K562 (cell line): ENCODE results near the gene TMIGD1. TPM values are rescaled to one million over a fixed set of nuclear protein-coding genes. Genes with fewer than 3 reads are reported as not detected.

Experiments
- ATAC-seq: fragments of 200-7000 bp; cut with Tn5 transposase; 3 replicates; pipeline ENCODE4 v1.9.1; 2020; ENCODE audit warnings: moderate library complexity
- BruUV-seq: library from RNA; stranded (reverse); fragments of 400-500 nt; replicated peaks from 2 replicates; lab custom pipeline; 2021; lab: Mats Ljungman, UMichigan
- CTCF ChIA-PET: fragments of 300-600 bp; formaldehyde crosslinking; extraction: SDS; loops from one replicate; lab custom pipeline; 2021; ENCODE audit warnings: low intra/inter-chr PET ratio; lab: Yijun Ruan, JAX
- POLR2A ChIA-PET: fragments of 300-600, 350-650 bp; sonication (Branson Sonifier 250); formaldehyde crosslinking; extraction: SDS; loops from one replicate; lab custom pipeline; 2021; ENCODE audit warnings: antibody characterized with exemption, inconsistent platforms; lab: Yijun Ruan, JAX
- DNase-seq, 4 experiments: peaks; one replicate each; pipeline versions ENCODE4 v3.0.0 to v3.0.0-alpha.2; 2011 to 2018; ENCODE audit warnings: low spot score in 3 of 4, mixed read lengths in 3 of 4; ENCODE audit errors: extremely low read depth in 1 of 4
- FAIRE-seq: peaks from 2 replicates; lab custom pipeline; 2011; peaks lifted over from hg19 to GRCh38; lab: Jason Lieb, UNC
- H2AFZ ChIP-seq: 2 replicates; pipeline ENCODE4 v1.6.0; 2011; ENCODE audit warnings: low read depth, low read length, control low read depth, inconsistent platforms
- H3K27ac ChIP-seq: fragments of 200-600 bp; 3 replicates; pipeline ENCODE4 v1.8.0; 2011; ENCODE audit warnings: low read depth, mild to moderate bottlenecking, control low read depth, inconsistent platforms, low read length, moderate library complexity, mixed read lengths; ENCODE audit errors: extremely low read depth
- H3K27me3 ChIP-seq, 2 experiments: fragments of 300-600 bp in 1 of 2; 2 replicates in 1 of 2; 3 replicates in 1 of 2; pipeline versions ENCODE4 v1.6.0 to v1.8.0; 2011; ENCODE audit warnings: inconsistent platforms in 2 of 2, low read length in 2 of 2, mild to moderate bottlenecking in 1 of 2, mixed read lengths in 1 of 2, moderate library complexity in 1 of 2; ENCODE audit not compliant: control insufficient read depth in 2 of 2, insufficient read depth in 2 of 2
- H3K36me3 ChIP-seq: fragments of 300-600 bp; 3 replicates; pipeline ENCODE4 v1.8.0; 2011; ENCODE audit warnings: mild to moderate bottlenecking, low read length, inconsistent platforms; ENCODE audit not compliant: control insufficient read depth, insufficient read depth
- H3K4me1 ChIP-seq, 2 experiments: fragments of 200-600 bp in 1 of 2; replicated peaks in 1 of 2; 2 replicates in 1 of 2; 3 replicates in 1 of 2; pipeline versions ENCODE4 v1.5.1 to v1.8.0; 2011; ENCODE audit warnings: inconsistent platforms in 2 of 2, low read length in 2 of 2, mild to moderate bottlenecking in 1 of 2, mixed read lengths in 1 of 2, moderate library complexity in 1 of 2; ENCODE audit not compliant: control insufficient read depth in 2 of 2, insufficient read depth in 2 of 2
- H3K4me2 ChIP-seq: 2 replicates; pipeline ENCODE4 v1.6.1; 2011; ENCODE audit warnings: low read length, control low read depth, inconsistent platforms, mixed read lengths; ENCODE audit not compliant: insufficient read depth
- H3K4me3 ChIP-seq: fragments of 200-600 bp; sonication (generic), shearing (Covaris generic); 2 replicates; pipeline ENCODE4 v1.5.1; 2016; ENCODE audit warnings: control low read depth, inconsistent platforms
- H3K79me2 ChIP-seq: fragments of 200-600 bp; 3 replicates; pipeline ENCODE4 v1.8.0; 2011; ENCODE audit warnings: low read length, inconsistent platforms; ENCODE audit not compliant: control insufficient read depth, insufficient read depth
- H3K9ac ChIP-seq, 2 experiments: 2 replicates each; pipeline versions ENCODE4 v1.6.0 to v1.6.1; 2011; ENCODE audit warnings: low read depth in 2 of 2, low read length in 2 of 2, control low read depth in 1 of 2, inconsistent platforms in 1 of 2, mild to moderate bottlenecking in 1 of 2, mixed read lengths in 1 of 2; ENCODE audit not compliant: insufficient read depth in 1 of 2
- H3K9me1 ChIP-seq: one replicate; pipeline ENCODE4 v1.6.0; 2011; ENCODE audit warnings: inconsistent platforms, mild to moderate bottlenecking, low read length, moderate library complexity; ENCODE audit not compliant: control insufficient read depth, insufficient read depth
- H3K9me3 ChIP-seq: replicated peaks from 2 replicates; pipeline ENCODE4 v1.5.1; 2011; ENCODE audit warnings: low read depth, low read length, inconsistent platforms; ENCODE audit not compliant: control insufficient read depth, insufficient read depth
- H4K20me1 ChIP-seq: replicated peaks from 2 replicates; pipeline ENCODE4 v1.6.1; 2011; ENCODE audit warnings: low read length, inconsistent platforms, mixed read lengths; ENCODE audit not compliant: control insufficient read depth, insufficient read depth
- CCAR2 ChIP-seq: fragments of 200-400 bp; formaldehyde crosslinking; IDR thresholded peaks from 2 replicates; pipeline ENCODE4 v1.6.1; 2017; ENCODE audit warnings: mild to moderate bottlenecking, low read depth, low read length
- ELF2 ChIP-seq: fragments of 250-450 bp; sonication (Bioruptor Pico); IDR thresholded peaks from 2 replicates; pipeline ENCODE4 v1.5.0; 2021; ENCODE audit warnings: mild to moderate bottlenecking
- FOSL1 ChIP-seq: fragments of 200-800 bp; sonication (Bioruptor generic); conservative IDR thresholded peaks from 2 replicates; pipeline ENCODE4 v1.6.1; 2016; ENCODE audit warnings: missing genetic modification characterization, missing compliant biosample characterization
- GABPB2 ChIP-seq: fragments of 250-450 bp; sonication (Bioruptor Pico); conservative IDR thresholded peaks from 2 replicates; pipeline ENCODE4 v1.5.1; 2021; ENCODE audit warnings: mild to moderate bottlenecking
- KDM2B ChIP-seq: fragments of 250-450 bp; sonication (Bioruptor Pico); IDR thresholded peaks from 2 replicates; pipeline ENCODE4 v1.8.0; 2021; ENCODE audit warnings: mild to moderate bottlenecking, moderate library complexity
- L3MBTL2 ChIP-seq: fragments of 450-650 bp; IDR thresholded peaks from 2 replicates; pipeline ENCODE4 v1.6.1; 2016; ENCODE audit warnings: mild to moderate bottlenecking, moderate library complexity
- LCOR ChIP-seq: sonication (generic); formaldehyde crosslinking; IDR thresholded peaks from 2 replicates; pipeline ENCODE4 v1.8.0; 2022; ENCODE audit warnings: mild to moderate bottlenecking, missing genetic modification reagents
- NR2F6 ChIP-seq: fragments of 450-650 bp; formaldehyde crosslinking; IDR thresholded peaks from 2 replicates; pipeline ENCODE4 v1.4.0; 2020; ENCODE audit warnings: mild to moderate bottlenecking
- NR4A1 ChIP-seq, 2 experiments: fragments of 250-450 bp in 1 of 2; fragments of 450-650 bp in 1 of 2; sonication (Bioruptor Pico) in 1 of 2; IDR thresholded peaks; 2 replicates each; pipeline versions ENCODE4 v1.4.0 to v1.6.1; 2016 to 2020; ENCODE audit warnings: mild to moderate bottlenecking in 2 of 2, missing compliant biosample characterization in 1 of 2, missing genetic modification characterization in 1 of 2, moderate library complexity in 1 of 2
- PTBP1 ChIP-seq: fragments of 200-400 bp; formaldehyde crosslinking; IDR thresholded peaks from 2 replicates; pipeline ENCODE4 v1.6.1; 2017; ENCODE audit warnings: low read depth, low read length
- RBM34 ChIP-seq: fragments of 200-400 bp; formaldehyde crosslinking; IDR thresholded peaks from 2 replicates; pipeline ENCODE4 v1.6.1; 2018; ENCODE audit warnings: low read length, borderline replicate concordance; ENCODE audit not compliant: insufficient read depth
- ZBTB26 ChIP-seq: fragments of 450-650 bp; formaldehyde crosslinking; IDR thresholded peaks from 2 replicates; pipeline ENCODE4 v1.4.0; 2022; ENCODE audit warnings: missing genetic modification characterization
- WGBS: fragments of 100-300 bp; shearing (Covaris generic); methylation state at CpG from one replicate; pipeline ENCODE4 v1.1.6; 2016; ENCODE audit warnings: low coverage, mixed read lengths; ENCODE audit not compliant: insufficient coverage; ENCODE audit errors: missing lambda C conversion rate; 5-methylcytosine and 5-hydroxymethylcytosine counted together
- in situ Hi-C: fragments of 300-500 bp; cut with MboI; formaldehyde crosslinking; loops from 4 replicates; pipeline ENCODE4 v1.15.0; 2018; ENCODE audit warnings: inconsistent platforms, mixed read lengths
- intact Hi-C: fragments of 100-400 bp; cut with micrococcal nuclease; formaldehyde crosslinking; loops from 2 replicates; pipeline ENCODE4 v1.14.2; 2022
- polyA plus RNA-seq, 8 experiments: library from polyadenylated mRNA; depleted of rRNA in 4 of 8; stranded (reverse) in 5 of 8; unstranded in 3 of 8; fragments of >200 nt; fragmentation: Nextera tagmentation in 2 of 8; fragmentation: Illumina TruSeq in 1 of 8; extraction: Ambion mirVana in 2 of 8; extraction: Trizol in 1 of 8; gene quantifications; 2 replicates each; pipeline versions ENCODE4 v1.2.1 to v1.2.3, GENCODE V29; 2011 to 2014; ENCODE audit warnings: inconsistent platforms in 1 of 8, missing spikeins in 1 of 8
- total RNA-seq, 7 experiments: library from RNA; depleted of rRNA in 6 of 7; stranded (reverse); fragments of >200 nt in 6 of 7; fragmentation: Illumina TruSeq in 2 of 7; extraction: Trizol in 2 of 7; gene quantifications; 2 replicates each; pipeline versions ENCODE4 v1.2.1 to v1.2.3, GENCODE V29; 2011 to 2021; ENCODE audit warnings: low replicate concordance in 1 of 7

Gene TMIGD1
- total and polyA plus RNA-seq, 9 of the 15 experiments (the other 6 are each of a cell fraction or from before 2014, with no cell fraction given) = not detected

- DNase-seq (peak in 2 of 4 experiments; percentile 35 to 44), FAIRE-seq (no peak), ATAC-seq (no peak)
- TF ChIP-seq FOSL1 (peak; percentile 21; the same call in 1 of the 2 replicates), L3MBTL2 (no peak)
- no peaks in the 10 kb centered on the region for H3K27me3 ChIP-seq
- H3K9me3 ChIP-seq = no peaks in the 10 kb centered on the region
- WGBS = 85% methylated on average over 6 of the region's 6 CpGs
- BruUV-seq = no TSS peak
- no peaks in the 10 kb centered on the region for H4K20me1 ChIP-seq
- H3K4me3 ChIP-seq = no peak overlapping the region
- H3K9ac ChIP-seq = no peak overlapping the region
- H3K9me1 ChIP-seq = no peaks in the 10 kb centered on the region
- H3K4me1 ChIP-seq = no peaks in the 10 kb centered on the region
- intact Hi-C loops (loop anchor here (10.0 kb wide), 1 partner anchor 64 kb away; the partner anchor contains the start of gene TMIGD1), in situ Hi-C loops (loop anchor here (10.0 kb wide), 1 partner anchor 156 kb away; the partner anchor contains the start of gene NSRP1)
- no peaks in the 10 kb centered on the region for H3K79me2 ChIP-seq
- ChIA-PET CTCF (no interaction called here), POLR2A (no interaction called here)
- no peak overlapping the region for H3K27ac ChIP-seq
- H2AFZ ChIP-seq = no peak overlapping the region
- H3K4me2 ChIP-seq = no peak overlapping the region
- peaks cover 85% of the 10 kb centered on the region for H3K36me3 ChIP-seq
These were observed 62.8 kb downstream of the TMIGD1 start for GRCh38 chr17:30271102-30271501.

GRCh38 chr17:30267625-30268024 lies 66.2 kb downstream of the TMIGD1 start:
- Histone ChIP-seq H2AFZ (no peak overlapping the region), H3K27me3 (no peaks in the 10 kb centered on the region), H3K27ac (no peak overlapping the region), H3K4me3 (no peak overlapping the region), H3K79me2 (no peaks in the 10 kb centered on the region), H3K9me1 (no peaks in the 10 kb centered on the region), H3K4me1 (no peaks in the 10 kb centered on the region), H3K36me3 (peaks cover 91% of the 10 kb centered on the region), H3K9me3 (no peaks in the 10 kb centered on the region), H3K4me2 (no peak overlapping the region), H4K20me1 (no peaks in the 10 kb centered on the region), H3K9ac (no peak overlapping the region)
- ATAC-seq = no peak
- ChIA-PET CTCF (no interaction called here), POLR2A (interaction anchor here (1.3 kb wide), 1 partner anchor 10 kb away, joined by 5 read pairs; no protein-coding TSS in a partner anchor)
- 97% methylated on average over 2 of the region's 2 CpGs for WGBS
- peak; percentile 11 for FAIRE-seq
- no peak for TF ChIP-seq RBM34
- no peak for TF ChIP-seq NR4A1 (CRISPR knock-in tag; IDR thresholded peaks at IDR 0.05)
- no peak for TF ChIP-seq NR4A1 (tag; IDR thresholded peaks at IDR 0.05)
- TF ChIP-seq NR2F6 = no peak
- TF ChIP-seq ELF2 (CRISPR knock-in tag) = no peak
- no peak for TF ChIP-seq LCOR (CRISPR knock-in tag)
- no peak for TF ChIP-seq ZBTB26 (CRISPR knock-in tag)
- TF ChIP-seq KDM2B (CRISPR knock-in tag) = no peak
- TF ChIP-seq PTBP1 = no peak
- no peak for TF ChIP-seq CCAR2
- TF ChIP-seq GABPB2 (CRISPR knock-in tag) = no peak
- TSS peak; percentile 8 for BruUV-seq
- intact Hi-C loops = no loop called here
- in situ Hi-C loops = no loop called here
- no peak for DNase-seq
